Stimulated activated CD8-positive, alpha-beta memory T cell treated with anti-CD3 and anti-CD28 coated beads, Interleukin-15, amount 100 ng/mL, for 24 hours (primary cell): ENCODE results near the gene SLAIN2.
"Not testable (repeated sequence)": the region's sequence is repeated elsewhere in the genome, so short reads cannot be mapped to it uniquely, and the experiment has no call there.

Experiments
- DNase-seq: peaks from one replicate; pipeline ENCODE4 v3.0.0-alpha.2; 2020; ENCODE audit warnings: low read depth

Gene SLAIN2

GRCh38 chr4:48440914-48441313 is 99.6 kb downstream of the SLAIN2 start:
- DNase-seq: not testable (repeated sequence)

- no peak for DNase-seq
Observed at GRCh38 chr4:48445704-48446103, 104.4 kb downstream of the SLAIN2 start.

GRCh38 chr4:48446642-48447041 is 105.3 kb downstream of the SLAIN2 start:
- DNase-seq: no peak

GRCh38 chr4:48449151-48449550 is 107.8 kb downstream of the SLAIN2 start:
- DNase-seq: no peak

GRCh38 chr4:48450740-48451139 is 109.4 kb downstream of the SLAIN2 start:
- DNase-seq: no peak

- not testable (repeated sequence) for DNase-seq
Observed at GRCh38 chr4:48451656-48452055, 110.3 kb downstream of the SLAIN2 start.

- no peak for DNase-seq
Observed at GRCh38 chr4:48454591-48454990, 113.3 kb downstream of the SLAIN2 start.

- no peak for DNase-seq
Observed at GRCh38 chr4:48461000-48461399, 119.7 kb downstream of the SLAIN2 start.

- DNase-seq: no peak
Observed at GRCh38 chr4:48462363-48462762, 121.0 kb downstream of the SLAIN2 start.

- no peak for DNase-seq
Observed at GRCh38 chr4:48467442-48467841, 126.1 kb downstream of the SLAIN2 start.

- DNase-seq: no peak
Observed at GRCh38 chr4:48467891-48468290, 126.6 kb downstream of the SLAIN2 start.

GRCh38 chr4:48470137-48470536 is 128.8 kb downstream of the SLAIN2 start:
- DNase-seq: no peak

- DNase-seq: no peak
Observed at GRCh38 chr4:48470570-48470969, 129.2 kb downstream of the SLAIN2 start.

- no peak for DNase-seq
Observed at GRCh38 chr4:48472794-48473193, 131.5 kb downstream of the SLAIN2 start.

GRCh38 chr4:48475770-48476169 is 134.4 kb downstream of the SLAIN2 start:
- DNase-seq: no peak
